GM23338 (cell line): ENCODE measurements around the gene PITRM1. TPM values are rescaled to one million over a fixed set of nuclear protein-coding genes. Genes with fewer than 3 reads are reported as not detected.

ENCODE experiments used
- CREB1 ChIP-seq: fragments of 250-450 bp; sonication (Bioruptor Pico); IDR thresholded peaks from 2 replicates; pipeline ENCODE4 v1.5.0; 2020; ENCODE audit warnings: low read depth, mild to moderate bottlenecking, moderate library complexity
- ETS1 ChIP-seq: IDR thresholded peaks from 2 replicates; pipeline ENCODE4 v1.6.1; 2016; ENCODE audit warnings: antibody characterized with exemption
- EZH2phosphoT487 ChIP-seq: fragments of 200-600 bp; sonication (generic); IDR thresholded peaks from one replicate; pipeline ENCODE4 v1.8.1; 2018; ENCODE audit warnings: antibody characterized with exemption; ENCODE audit not compliant: unreplicated experiment
- JUNB ChIP-seq: IDR thresholded peaks from one replicate; pipeline ENCODE4 v1.6.1; 2016; ENCODE audit warnings: antibody characterized with exemption; ENCODE audit not compliant: unreplicated experiment
- POLR2AphosphoS5 ChIP-seq: IDR thresholded peaks from 2 replicates; pipeline ENCODE4 v1.6.1; 2016; ENCODE audit warnings: antibody characterized with exemption, low read depth
- REST ChIP-seq: IDR thresholded peaks from one replicate; pipeline ENCODE4 v1.6.1; 2018; ENCODE audit warnings: antibody characterized with exemption; ENCODE audit not compliant: unreplicated experiment
- STAT1 ChIP-seq: IDR thresholded peaks from one replicate; pipeline ENCODE4 v1.6.1; 2016; ENCODE audit warnings: antibody characterized with exemption; ENCODE audit not compliant: unreplicated experiment
- ZNF331 ChIP-seq: fragments of 250-450 bp; sonication (Bioruptor Pico); IDR thresholded peaks from 2 replicates; pipeline ENCODE4 v1.5.0; 2020; ENCODE audit warnings: low read depth, mild to moderate bottlenecking, moderate library complexity
- polyA plus RNA-seq: library from polyadenylated mRNA; unstranded; fragments of >200 nt; fragmentation: Nextera tagmentation; extraction: Ambion mirVana; gene quantifications from 2 replicates; pipeline ENCODE4 v1.2.1, GENCODE V29; 2016
- total RNA-seq: library from RNA; depleted of rRNA; stranded (reverse); fragments of >200 nt; shearing (Covaris generic); gene quantifications from 2 replicates; pipeline ENCODE4 v1.2.3, GENCODE V29; 2014
- TF ChIP-seq, protein P1 (sequence below): fragments of 250-450 bp; sonication (Bioruptor Pico); IDR thresholded peaks from 2 replicates; pipeline ENCODE4 v1.5.0; 2020; ENCODE audit warnings: mild to moderate bottlenecking, moderate library complexity
- TF ChIP-seq, protein P2 (sequence below), 2 experiments: fragments of 200-600 bp in 1 of 2; sonication (generic) in 1 of 2; conservative IDR thresholded peaks; 2 replicates each; pipeline versions ENCODE4 v1.5.1 to v1.6.1; 2016 to 2017; ENCODE audit warnings: antibody characterized with exemption in 2 of 2, low read depth in 2 of 2, mild to moderate bottlenecking in 2 of 2, moderate library complexity in 1 of 2

PITRM1 gene
- total and polyA plus RNA-seq, 2 experiments from 2014 or later = 29.0 to 33.0 TPM

DNA sequence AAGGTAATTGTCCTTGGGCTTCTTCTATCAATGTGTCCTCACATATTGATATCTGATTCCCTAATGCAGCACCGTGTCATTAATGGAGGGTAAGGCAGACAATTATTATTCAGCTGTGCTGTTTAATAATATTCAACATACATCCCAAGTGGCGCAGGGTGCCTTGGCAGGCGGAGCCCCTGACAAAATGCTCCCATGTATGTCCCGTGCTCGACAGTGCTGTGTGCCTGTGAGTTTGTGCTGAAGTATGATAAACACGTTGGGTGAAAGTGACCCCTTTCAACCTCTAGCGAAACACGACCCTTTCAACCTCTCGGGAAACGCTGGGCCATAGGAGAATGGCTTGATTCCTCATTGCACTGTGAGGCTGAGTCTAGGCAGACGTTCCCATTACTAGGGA is 73.9 kb downstream of the PITRM1 start (continued):
- TF ChIP-seq, protein P1, sequence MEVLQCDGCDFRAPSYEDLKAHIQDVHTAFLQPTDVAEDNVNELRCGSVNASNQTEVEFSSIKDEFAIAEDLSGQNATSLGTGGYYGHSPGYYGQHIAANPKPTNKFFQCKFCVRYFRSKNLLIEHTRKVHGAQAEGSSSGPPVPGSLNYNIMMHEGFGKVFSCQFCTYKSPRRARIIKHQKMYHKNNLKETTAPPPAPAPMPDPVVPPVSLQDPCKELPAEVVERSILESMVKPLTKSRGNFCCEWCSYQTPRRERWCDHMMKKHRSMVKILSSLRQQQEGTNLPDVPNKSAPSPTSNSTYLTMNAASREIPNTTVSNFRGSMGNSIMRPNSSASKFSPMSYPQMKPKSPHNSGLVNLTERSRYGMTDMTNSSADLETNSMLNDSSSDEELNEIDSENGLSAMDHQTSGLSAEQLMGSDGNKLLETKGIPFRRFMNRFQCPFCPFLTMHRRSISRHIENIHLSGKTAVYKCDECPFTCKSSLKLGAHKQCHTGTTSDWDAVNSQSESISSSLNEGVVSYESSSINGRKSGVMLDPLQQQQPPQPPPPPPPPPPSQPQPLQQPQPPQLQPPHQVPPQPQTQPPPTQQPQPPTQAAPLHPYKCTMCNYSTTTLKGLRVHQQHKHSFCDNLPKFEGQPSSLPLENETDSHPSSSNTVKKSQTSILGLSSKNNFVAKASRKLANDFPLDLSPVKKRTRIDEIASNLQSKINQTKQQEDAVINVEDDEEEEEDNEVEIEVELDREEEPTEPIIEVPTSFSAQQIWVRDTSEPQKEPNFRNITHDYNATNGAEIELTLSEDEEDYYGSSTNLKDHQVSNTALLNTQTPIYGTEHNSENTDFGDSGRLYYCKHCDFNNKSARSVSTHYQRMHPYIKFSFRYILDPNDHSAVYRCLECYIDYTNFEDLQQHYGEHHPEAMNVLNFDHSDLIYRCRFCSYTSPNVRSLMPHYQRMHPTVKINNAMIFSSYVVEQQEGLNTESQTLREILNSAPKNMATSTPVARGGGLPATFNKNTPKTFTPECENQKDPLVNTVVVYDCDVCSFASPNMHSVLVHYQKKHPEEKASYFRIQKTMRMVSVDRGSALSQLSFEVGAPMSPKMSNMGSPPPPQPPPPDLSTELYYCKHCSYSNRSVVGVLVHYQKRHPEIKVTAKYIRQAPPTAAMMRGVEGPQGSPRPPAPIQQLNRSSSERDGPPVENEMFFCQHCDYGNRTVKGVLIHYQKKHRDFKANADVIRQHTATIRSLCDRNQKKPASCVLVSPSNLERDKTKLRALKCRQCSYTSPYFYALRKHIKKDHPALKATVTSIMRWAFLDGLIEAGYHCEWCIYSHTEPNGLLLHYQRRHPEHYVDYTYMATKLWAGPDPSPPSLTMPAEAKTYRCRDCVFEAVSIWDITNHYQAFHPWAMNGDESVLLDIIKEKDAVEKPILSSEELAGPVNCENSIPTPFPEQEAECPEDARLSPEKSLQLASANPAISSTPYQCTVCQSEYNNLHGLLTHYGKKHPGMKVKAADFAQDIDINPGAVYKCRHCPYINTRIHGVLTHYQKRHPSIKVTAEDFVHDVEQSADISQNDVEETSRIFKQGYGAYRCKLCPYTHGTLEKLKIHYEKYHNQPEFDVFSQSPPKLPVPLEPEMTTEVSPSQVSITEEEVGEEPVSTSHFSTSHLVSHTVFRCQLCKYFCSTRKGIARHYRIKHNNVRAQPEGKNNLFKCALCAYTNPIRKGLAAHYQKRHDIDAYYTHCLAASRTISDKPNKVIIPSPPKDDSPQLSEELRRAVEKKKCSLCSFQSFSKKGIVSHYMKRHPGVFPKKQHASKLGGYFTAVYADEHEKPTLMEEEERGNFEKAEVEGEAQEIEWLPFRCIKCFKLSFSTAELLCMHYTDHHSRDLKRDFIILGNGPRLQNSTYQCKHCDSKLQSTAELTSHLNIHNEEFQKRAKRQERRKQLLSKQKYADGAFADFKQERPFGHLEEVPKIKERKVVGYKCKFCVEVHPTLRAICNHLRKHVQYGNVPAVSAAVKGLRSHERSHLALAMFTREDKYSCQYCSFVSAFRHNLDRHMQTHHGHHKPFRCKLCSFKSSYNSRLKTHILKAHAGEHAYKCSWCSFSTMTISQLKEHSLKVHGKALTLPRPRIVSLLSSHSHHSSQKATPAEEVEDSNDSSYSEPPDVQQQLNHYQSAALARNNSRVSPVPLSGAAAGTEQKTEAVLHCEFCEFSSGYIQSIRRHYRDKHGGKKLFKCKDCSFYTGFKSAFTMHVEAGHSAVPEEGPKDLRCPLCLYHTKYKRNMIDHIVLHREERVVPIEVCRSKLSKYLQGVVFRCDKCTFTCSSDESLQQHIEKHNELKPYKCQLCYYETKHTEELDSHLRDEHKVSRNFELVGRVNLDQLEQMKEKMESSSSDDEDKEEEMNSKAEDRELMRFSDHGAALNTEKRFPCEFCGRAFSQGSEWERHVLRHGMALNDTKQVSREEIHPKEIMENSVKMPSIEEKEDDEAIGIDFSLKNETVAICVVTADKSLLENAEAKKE (CRISPR knock-in tag) = no peak
- TF ChIP-seq ETS1 (no peak), JUNB (no peak), POLR2AphosphoS5 (no peak), EZH2phosphoT487 (no peak), ZNF331 (no peak), REST (no peak), STAT1 (no peak), CREB1 (CRISPR knock-in tag) (no peak)
- TF ChIP-seq, protein P2, sequence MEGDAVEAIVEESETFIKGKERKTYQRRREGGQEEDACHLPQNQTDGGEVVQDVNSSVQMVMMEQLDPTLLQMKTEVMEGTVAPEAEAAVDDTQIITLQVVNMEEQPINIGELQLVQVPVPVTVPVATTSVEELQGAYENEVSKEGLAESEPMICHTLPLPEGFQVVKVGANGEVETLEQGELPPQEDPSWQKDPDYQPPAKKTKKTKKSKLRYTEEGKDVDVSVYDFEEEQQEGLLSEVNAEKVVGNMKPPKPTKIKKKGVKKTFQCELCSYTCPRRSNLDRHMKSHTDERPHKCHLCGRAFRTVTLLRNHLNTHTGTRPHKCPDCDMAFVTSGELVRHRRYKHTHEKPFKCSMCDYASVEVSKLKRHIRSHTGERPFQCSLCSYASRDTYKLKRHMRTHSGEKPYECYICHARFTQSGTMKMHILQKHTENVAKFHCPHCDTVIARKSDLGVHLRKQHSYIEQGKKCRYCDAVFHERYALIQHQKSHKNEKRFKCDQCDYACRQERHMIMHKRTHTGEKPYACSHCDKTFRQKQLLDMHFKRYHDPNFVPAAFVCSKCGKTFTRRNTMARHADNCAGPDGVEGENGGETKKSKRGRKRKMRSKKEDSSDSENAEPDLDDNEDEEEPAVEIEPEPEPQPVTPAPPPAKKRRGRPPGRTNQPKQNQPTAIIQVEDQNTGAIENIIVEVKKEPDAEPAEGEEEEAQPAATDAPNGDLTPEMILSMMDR (conservative IDR thresholded peaks at IDR 0.05; ENCODE audit: low read depth in 2 of 2) = no peak
